ENCODE measurements around the gene LAMC2.

- TF ChIP-seq CTCF (IDR thresholded peaks at IDR 0.05 in 2 of 3, conservative IDR thresholded peaks at IDR 0.05 in 1 of 3; ENCODE audit: control insufficient read depth in 2 of 3, extremely low read depth in 1 of 3, insufficient read depth in 1 of 3, low read depth in 3 of 3, low read length in 3 of 3) = no peak
- no peak for TF ChIP-seq TCF7 (IDR thresholded peaks at IDR 0.05; ENCODE audit: borderline replicate concordance)
- TF ChIP-seq EED (IDR thresholded peaks at IDR 0.05; ENCODE audit: low read depth) = no peak
- TF ChIP-seq SP1 (IDR thresholded peaks at IDR 0.05; ENCODE audit: low read depth, low read length) = no peak
- no peak for TF ChIP-seq FOXK2 (IDR thresholded peaks at IDR 0.05)
- no peak for TF ChIP-seq JUND (IDR thresholded peaks at IDR 0.05; ENCODE audit: low read depth, low read length)
- TF ChIP-seq TCF12 (IDR thresholded peaks at IDR 0.05; ENCODE audit: low read depth, low read length) = no peak
- TF ChIP-seq RCOR1 (conservative IDR thresholded peaks at IDR 0.05; ENCODE audit: low read depth, low read length) = no peak
- no peak for TF ChIP-seq SUZ12 (IDR thresholded peaks at IDR 0.05; ENCODE audit: unreplicated experiment)
- TF ChIP-seq TAF1 (IDR thresholded peaks at IDR 0.05; ENCODE audit: borderline replicate concordance, low read depth, low read length) = no peak
Observed at GRCh38 chr1:183285746-183286145, 99.7 kb downstream of the LAMC2 start.
